DND-41 (cell line): Measurements from ENCODE around the gene ALDH5A1.

Experiments used
- EZH2 ChIP-seq: IDR thresholded peaks from 3 replicates; pipeline ENCODE4 v1.6.1; 2012; ENCODE audit warnings: borderline replicate concordance, low read depth, mild to moderate bottlenecking, moderate library complexity, low read length, inconsistent platforms; ENCODE audit not compliant: severe bottlenecking
- TF ChIP-seq, protein P1 (sequence below): IDR thresholded peaks from 2 replicates; pipeline ENCODE4 v1.5.1; 2012; ENCODE audit warnings: borderline replicate concordance, low read length, moderate library complexity, mild to moderate bottlenecking; ENCODE audit not compliant: poor library complexity, severe bottlenecking; ENCODE audit errors: extremely low read depth

DNA sequence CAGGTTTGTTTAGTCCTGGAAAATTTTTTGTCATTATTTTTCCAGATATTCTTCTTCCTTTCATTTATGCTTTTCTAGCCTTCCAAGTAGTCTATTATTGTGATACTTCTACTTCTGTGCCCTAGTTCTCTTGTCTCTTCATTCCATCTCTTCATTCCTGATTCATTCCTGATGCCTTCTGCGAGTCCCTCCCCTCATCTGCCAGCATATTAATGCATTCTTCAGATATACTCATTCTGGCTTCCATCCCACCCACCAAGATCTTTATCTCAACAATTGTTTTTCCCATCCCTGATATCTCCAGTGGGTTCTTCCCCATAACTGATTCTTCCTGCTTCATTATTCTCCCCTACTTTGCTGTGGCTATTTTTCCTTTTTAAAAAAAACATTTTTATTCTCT is 35.2 kb downstream of the ALDH5A1 start:
- TF ChIP-seq, protein P1, sequence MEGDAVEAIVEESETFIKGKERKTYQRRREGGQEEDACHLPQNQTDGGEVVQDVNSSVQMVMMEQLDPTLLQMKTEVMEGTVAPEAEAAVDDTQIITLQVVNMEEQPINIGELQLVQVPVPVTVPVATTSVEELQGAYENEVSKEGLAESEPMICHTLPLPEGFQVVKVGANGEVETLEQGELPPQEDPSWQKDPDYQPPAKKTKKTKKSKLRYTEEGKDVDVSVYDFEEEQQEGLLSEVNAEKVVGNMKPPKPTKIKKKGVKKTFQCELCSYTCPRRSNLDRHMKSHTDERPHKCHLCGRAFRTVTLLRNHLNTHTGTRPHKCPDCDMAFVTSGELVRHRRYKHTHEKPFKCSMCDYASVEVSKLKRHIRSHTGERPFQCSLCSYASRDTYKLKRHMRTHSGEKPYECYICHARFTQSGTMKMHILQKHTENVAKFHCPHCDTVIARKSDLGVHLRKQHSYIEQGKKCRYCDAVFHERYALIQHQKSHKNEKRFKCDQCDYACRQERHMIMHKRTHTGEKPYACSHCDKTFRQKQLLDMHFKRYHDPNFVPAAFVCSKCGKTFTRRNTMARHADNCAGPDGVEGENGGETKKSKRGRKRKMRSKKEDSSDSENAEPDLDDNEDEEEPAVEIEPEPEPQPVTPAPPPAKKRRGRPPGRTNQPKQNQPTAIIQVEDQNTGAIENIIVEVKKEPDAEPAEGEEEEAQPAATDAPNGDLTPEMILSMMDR = no peak
- TF ChIP-seq EZH2 = no peak
